Measurements from ENCODE around the gene PACRG. TPM values are rescaled to one million over a fixed set of nuclear protein-coding genes. Genes with fewer than 3 reads are reported as not detected.

PACRG gene
- total RNA-seq, 2 donors from 2014 or later: 13.0 TPM; not detected in 1

GRCh38 chr6:163335671-163336545, 608.1 kb downstream of the PACRG start:
- peak; percentile 75 for ATAC-seq (ENCODE audit: insufficient number of reproducible peaks, low FRiP score, low read depth)
- peak; percentile 44 for DNase-seq (ENCODE audit: low spot score)
- Histone ChIP-seq H3K27me3 (replicated peaks; ENCODE audit: insufficient read depth) (no peaks in the 10 kb centered on the region), H3K4me3 (peak overlapping the region; percentile 63), H3K36me3 (no peaks in the 10 kb centered on the region), H3K9me3 (no peaks in the 10 kb centered on the region), H3K27ac (peak overlapping the region; percentile 66 to 87), H3K4me1 (ENCODE audit: control insufficient read depth in 1 of 2, low read depth in 2 of 2) (peaks cover 8 to 26% of the 10 kb centered on the region in 2 donors)
- TF ChIP-seq CTCF (IDR thresholded peaks at IDR 0.05): no peak

- no peak overlapping the region for H3K27ac ChIP-seq
Measured at GRCh38 chr6:163336961-163337360, 609.2 kb downstream of the PACRG start.

GRCh38 chr6:163337958-163338357, 610.2 kb downstream of the PACRG start:
- DNase-seq (ENCODE audit: low spot score) (no peak), ATAC-seq (ENCODE audit: insufficient number of reproducible peaks, low FRiP score, low read depth) (no peak)
- H3K27ac ChIP-seq: no peak overlapping the region
- peaks cover 8 to 26% of the 10 kb centered on the region in 2 donors for H3K4me1 ChIP-seq (ENCODE audit: control insufficient read depth in 1 of 2, low read depth in 2 of 2)
- no peaks in the 10 kb centered on the region for H3K9me3 ChIP-seq
- H3K4me3 ChIP-seq: no peak overlapping the region
- H3K36me3 ChIP-seq: no peaks in the 10 kb centered on the region
- no peak for TF ChIP-seq CTCF (IDR thresholded peaks at IDR 0.05)
- H3K27me3 ChIP-seq (replicated peaks; ENCODE audit: insufficient read depth): no peaks in the 10 kb centered on the region

More at GRCh38 chr6:163336961-163337360, 609.2 kb downstream of the PACRG start:
- ATAC-seq (ENCODE audit: insufficient number of reproducible peaks, low FRiP score, low read depth) (no peak), DNase-seq (ENCODE audit: low spot score) (no peak)
- H3K9me3 ChIP-seq: no peaks in the 10 kb centered on the region
- no peak for TF ChIP-seq CTCF (IDR thresholded peaks at IDR 0.05)
- no peaks in the 10 kb centered on the region for H3K36me3 ChIP-seq
- no peak overlapping the region for H3K4me3 ChIP-seq
- H3K27me3 ChIP-seq (replicated peaks; ENCODE audit: insufficient read depth): no peaks in the 10 kb centered on the region
- peaks cover 8 to 26% of the 10 kb centered on the region in 2 donors for H3K4me1 ChIP-seq (ENCODE audit: control insufficient read depth in 1 of 2, low read depth in 2 of 2)

- H3K4me3 ChIP-seq: no peak overlapping the region
- H3K27ac ChIP-seq: peak overlapping the region in 1 of 2 donors; percentile 33
- H3K9me3 ChIP-seq: no peaks in the 10 kb centered on the region
- ATAC-seq (ENCODE audit: insufficient number of reproducible peaks, low FRiP score, low read depth): peak; percentile 79
- no peaks in the 10 kb centered on the region for H3K27me3 ChIP-seq (replicated peaks; ENCODE audit: insufficient read depth)
- TF ChIP-seq CTCF (IDR thresholded peaks at IDR 0.05): no peak
- no peak for DNase-seq (ENCODE audit: low spot score)
- no peaks in the 10 kb centered on the region for H3K36me3 ChIP-seq
- peaks cover 8 to 26% of the 10 kb centered on the region in 2 donors for H3K4me1 ChIP-seq (ENCODE audit: control insufficient read depth in 1 of 2, low read depth in 2 of 2)
Measured at GRCh38 chr6:163338671-163339405, 611.1 kb downstream of the PACRG start.

GRCh38 chr6:163339466-163339865, 611.7 kb downstream of the PACRG start:
- ATAC-seq (ENCODE audit: insufficient number of reproducible peaks, low FRiP score, low read depth): no peak
- no peaks in the 10 kb centered on the region for H3K9me3 ChIP-seq
- peak overlapping the region in 1 of 2 donors; percentile 33 for H3K27ac ChIP-seq
- TF ChIP-seq CTCF (IDR thresholded peaks at IDR 0.05): no peak
- no peaks in the 10 kb centered on the region for H3K36me3 ChIP-seq
- H3K27me3 ChIP-seq (replicated peaks; ENCODE audit: insufficient read depth): no peaks in the 10 kb centered on the region
- DNase-seq (ENCODE audit: low spot score): no peak
- H3K4me1 ChIP-seq (ENCODE audit: control insufficient read depth in 1 of 2, low read depth in 2 of 2): peaks cover 8 to 26% of the 10 kb centered on the region in 2 donors
- no peak overlapping the region for H3K4me3 ChIP-seq

Measured in thoracic aorta (tissue), 2 donors.